Measurements from ENCODE around the gene KMT5C.
A peak's percentile ranks its signal among the peaks of the same experiment; 100 is the strongest.

The KMT5C gene

DNA sequence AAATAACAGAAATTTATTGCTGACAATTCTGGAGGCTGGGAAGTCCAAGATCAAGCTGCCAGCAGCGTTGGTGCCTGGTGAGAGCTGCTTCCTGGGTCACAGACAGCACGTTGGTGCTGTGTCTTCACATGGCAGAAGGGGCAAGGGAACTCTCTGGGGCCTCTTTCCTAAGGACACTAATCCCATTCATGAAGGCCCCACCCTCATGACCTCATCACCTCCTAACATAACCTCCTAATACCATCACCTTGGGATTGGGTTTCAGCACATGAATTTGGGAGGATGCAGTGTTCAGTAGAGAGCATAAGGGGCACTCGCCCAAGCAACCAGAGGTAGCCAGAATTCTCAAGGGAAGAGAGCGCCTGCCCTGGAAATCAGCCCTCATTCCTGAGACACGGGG is 30.2 kb upstream of the KMT5C start:
- no peak overlapping the region for H3K27ac Mint-ChIP-seq
- peaks cover 0 to 2% of the 10 kb centered on the region in 2 donors for H3K9me3 Mint-ChIP-seq
- peaks cover 0 to 2% of the 10 kb centered on the region in 2 donors for H3K4me1 Mint-ChIP-seq
- no peak overlapping the region for H3K4me3 Mint-ChIP-seq
- no peak for DNase-seq
- H3K27me3 Mint-ChIP-seq = no peaks in the 10 kb centered on the region
- peaks cover 3 to 5% of the 10 kb centered on the region in 2 donors for H3K36me3 Mint-ChIP-seq
- no peak for ATAC-seq (replicated peaks)

DNA sequence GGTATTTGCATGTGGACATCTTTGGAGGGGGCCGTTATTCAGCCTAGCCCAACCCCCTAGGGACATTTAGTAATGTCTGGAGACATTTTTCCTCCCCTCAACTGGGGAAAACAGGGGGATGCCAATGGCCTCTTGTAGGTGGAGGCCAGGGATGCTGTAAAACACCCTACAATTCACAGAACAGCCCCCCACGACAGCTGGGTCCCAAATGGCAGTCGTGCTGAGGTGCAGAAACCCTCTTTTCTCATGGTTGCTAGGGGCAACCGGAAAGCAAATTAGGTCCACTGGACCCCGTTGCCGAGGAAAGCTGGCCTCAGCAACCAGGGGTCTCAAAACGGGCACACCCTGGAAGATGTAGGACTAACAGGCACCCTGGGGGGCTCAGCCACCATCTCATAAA is 29.2 kb upstream of the KMT5C start:
- Mint-ChIP-seq H3K27ac (no peak overlapping the region), H3K27me3 (no peaks in the 10 kb centered on the region), H3K4me3 (no peak overlapping the region), H3K4me1 (no peaks in the 10 kb centered on the region), H3K36me3 (peaks cover 3% of the 10 kb centered on the region in 2 donors), H3K9me3 (no peaks in the 10 kb centered on the region)
- ATAC-seq (replicated peaks) = no peak
- DNase-seq = no peak

DNA sequence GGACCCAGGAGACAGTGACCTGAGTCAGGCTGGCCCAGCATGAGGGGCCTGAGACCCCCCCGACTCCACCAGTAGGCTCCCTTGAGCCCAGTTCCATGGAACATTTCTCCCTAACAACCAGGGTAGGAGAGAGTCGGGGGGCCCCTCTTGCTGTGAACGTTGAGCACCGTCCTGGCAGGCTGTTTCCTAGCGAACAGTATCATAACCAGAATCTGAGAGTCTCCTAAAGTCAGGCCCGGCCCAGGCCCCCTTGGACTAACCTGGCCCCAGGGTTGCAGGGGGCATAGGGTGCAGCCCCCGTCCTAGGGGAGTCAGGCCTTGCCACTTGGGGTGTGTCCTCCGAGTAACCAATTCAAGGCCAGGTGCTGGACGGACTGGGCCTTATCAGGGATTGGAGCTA is 28.3 kb upstream of the KMT5C start:
- no peaks in the 10 kb centered on the region for H3K9me3 Mint-ChIP-seq
- peaks cover 3% of the 10 kb centered on the region in 2 donors for H3K36me3 Mint-ChIP-seq
- no peak overlapping the region for H3K27ac Mint-ChIP-seq
- DNase-seq (no peak), ATAC-seq (replicated peaks) (no peak)
- H3K27me3 Mint-ChIP-seq = no peaks in the 10 kb centered on the region
- H3K4me3 Mint-ChIP-seq = no peak overlapping the region
- no peaks in the 10 kb centered on the region for H3K4me1 Mint-ChIP-seq

DNA sequence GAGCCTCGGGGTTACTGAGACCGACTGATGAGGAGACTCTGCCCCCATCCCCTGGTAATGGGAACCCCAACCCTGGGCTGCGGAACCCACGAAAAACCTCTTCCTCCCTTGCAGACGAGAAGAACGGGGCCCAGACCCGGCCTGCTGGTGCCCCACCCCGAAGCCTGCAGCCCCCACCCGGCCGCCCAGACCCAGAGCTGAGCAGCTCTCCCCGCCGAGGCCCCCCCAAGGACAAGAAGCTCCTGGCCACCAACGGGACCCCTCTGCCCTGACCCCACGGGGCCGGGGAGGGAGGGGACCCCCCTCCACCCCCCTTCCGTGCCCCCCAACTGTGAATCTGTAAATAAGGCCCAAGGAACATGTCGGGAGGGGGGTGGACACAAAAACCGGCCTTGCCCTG is 27.9 kb upstream of the KMT5C start:
- no peaks in the 10 kb centered on the region for H3K4me1 Mint-ChIP-seq
- H3K27ac Mint-ChIP-seq = no peak overlapping the region
- H3K4me3 Mint-ChIP-seq = no peak overlapping the region
- peaks cover 3% of the 10 kb centered on the region in 2 donors for H3K36me3 Mint-ChIP-seq
- H3K9me3 Mint-ChIP-seq = no peaks in the 10 kb centered on the region
- ATAC-seq (replicated peaks) (no peak), DNase-seq (no peak)
- no peaks in the 10 kb centered on the region for H3K27me3 Mint-ChIP-seq

DNA sequence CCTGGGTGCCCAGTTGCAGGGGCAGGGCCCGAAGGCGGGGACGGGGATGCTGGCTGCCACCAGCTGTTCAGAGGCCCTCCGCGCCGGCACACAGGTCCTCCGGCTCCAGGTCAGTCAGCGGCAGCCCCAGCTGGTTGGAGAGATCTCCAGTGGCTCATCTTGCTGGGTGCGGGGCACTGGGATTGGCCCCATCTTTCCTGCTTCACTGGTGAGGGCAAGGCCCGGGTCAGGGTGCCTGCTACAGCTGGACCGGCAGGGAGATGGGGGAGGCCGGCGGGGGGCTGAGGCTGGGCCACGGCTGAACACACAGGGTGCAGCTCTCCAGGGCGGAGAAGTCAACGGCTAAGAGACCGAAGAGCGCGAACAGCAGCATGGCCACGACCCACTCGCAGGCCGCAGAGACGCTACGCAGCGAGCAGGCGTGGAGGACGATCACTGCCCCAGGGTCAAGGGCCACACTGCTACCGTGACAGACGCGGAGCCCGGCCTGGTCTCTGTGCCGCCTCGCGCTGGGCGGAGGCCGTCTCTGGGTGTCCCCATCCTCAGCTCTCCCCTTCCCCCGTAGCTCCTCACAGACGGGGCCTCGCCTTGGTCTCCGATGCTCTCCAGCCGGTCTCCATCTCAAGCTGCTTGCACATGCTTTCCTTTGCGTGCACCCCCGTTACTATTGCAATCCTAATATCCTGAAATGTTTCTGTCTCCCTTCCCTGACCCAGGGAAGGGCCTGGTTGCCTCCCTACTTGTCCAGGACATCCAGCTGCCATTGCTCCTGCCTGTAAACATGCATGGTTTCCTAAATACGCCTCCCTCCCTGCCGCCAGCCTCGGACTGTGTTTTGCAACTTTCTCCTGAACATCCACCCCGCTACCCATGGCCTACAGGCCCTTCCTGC is 26.8 kb upstream of the KMT5C start:
- Mint-ChIP-seq H3K4me1 (no peaks in the 10 kb centered on the region), H3K4me3 (no peak overlapping the region), H3K9me3 (no peaks in the 10 kb centered on the region), H3K36me3 (peaks cover 3% of the 10 kb centered on the region in 2 donors), H3K27ac (no peak overlapping the region), H3K27me3 (no peaks in the 10 kb centered on the region)
- no peak for ATAC-seq (replicated peaks)
- DNase-seq = no peak

DNA sequence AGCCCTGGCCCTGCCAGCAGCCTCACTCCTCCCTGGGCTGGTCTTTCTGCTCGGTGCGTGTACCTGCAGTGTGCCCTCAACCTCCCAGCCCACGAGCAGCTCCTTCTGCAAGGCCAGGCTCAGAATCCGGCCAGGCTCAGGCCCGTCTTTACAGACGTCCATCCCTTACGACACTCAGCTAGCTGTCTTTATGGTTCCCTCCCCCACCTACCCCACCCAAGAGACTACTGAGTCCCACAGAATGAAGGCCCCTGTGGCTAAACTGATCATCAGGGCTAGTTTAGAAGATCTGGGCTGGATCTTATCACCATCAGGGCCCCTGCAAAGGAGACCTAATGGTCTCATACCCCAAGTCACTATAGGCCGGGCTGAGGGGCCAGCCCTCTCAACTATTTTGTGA is 25.3 kb upstream of the KMT5C start:
- no peaks in the 10 kb centered on the region for H3K9me3 Mint-ChIP-seq
- no peak for ATAC-seq (replicated peaks)
- H3K27me3 Mint-ChIP-seq = no peaks in the 10 kb centered on the region
- H3K36me3 Mint-ChIP-seq = peaks cover 3% of the 10 kb centered on the region in 2 donors
- no peak overlapping the region for H3K27ac Mint-ChIP-seq
- H3K4me3 Mint-ChIP-seq = no peak overlapping the region
- H3K4me1 Mint-ChIP-seq = no peaks in the 10 kb centered on the region
- DNase-seq = no peak

DNA sequence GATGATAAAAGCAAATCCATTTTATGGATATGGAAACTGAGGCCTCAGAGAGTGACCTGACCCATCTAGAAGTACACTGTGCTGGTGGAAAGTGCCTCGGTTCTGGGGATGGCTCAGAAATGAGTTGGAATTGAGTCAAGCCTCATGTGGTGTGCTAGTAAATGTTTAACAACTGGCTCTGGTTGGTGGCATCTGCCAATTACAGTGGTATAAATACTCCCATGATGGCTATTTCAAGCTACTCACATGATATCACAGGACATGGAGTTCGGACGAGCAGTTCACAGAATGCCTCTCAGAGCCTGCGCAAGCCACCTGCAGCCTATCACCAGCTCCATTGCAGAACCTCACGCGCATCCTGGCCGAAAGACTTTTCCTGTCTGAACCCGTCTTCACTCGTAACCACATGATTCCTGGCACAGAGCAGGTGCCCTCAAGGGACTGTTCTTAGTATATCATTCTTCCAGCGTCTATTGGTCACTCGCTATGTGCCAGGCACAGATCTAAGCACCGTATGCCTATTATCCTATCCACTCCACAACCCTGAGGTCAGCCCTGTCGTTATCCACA is 23.6 kb upstream of the KMT5C start:
- no peaks in the 10 kb centered on the region for H3K9me3 Mint-ChIP-seq
- ATAC-seq (replicated peaks) (no peak), DNase-seq (no peak)
- peaks cover 8 to 11% of the 10 kb centered on the region in 2 donors for H3K27me3 Mint-ChIP-seq
- no peak overlapping the region for H3K27ac Mint-ChIP-seq
- no peaks in the 10 kb centered on the region for H3K4me1 Mint-ChIP-seq
- H3K36me3 Mint-ChIP-seq = no peaks in the 10 kb centered on the region
- no peak overlapping the region for H3K4me3 Mint-ChIP-seq

DNA sequence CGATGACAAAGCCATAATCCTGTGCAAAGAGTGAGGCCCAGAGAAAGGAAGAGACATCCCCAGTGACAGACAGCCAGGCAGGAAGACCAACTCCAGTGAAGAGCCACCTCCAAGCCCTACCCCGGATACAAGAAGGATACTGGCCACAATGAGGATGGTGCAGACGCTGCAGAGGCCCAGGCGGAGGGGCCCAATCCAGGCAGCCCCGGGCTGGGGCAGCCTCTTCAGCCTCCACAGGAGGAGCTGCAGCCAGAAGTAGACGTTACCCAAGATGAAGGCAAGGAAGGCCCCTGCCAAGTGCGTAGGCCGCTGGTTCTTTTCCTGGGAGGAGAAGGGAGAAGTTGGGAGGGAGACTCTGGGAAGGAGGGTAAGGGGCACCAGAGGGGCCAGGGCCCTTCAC is 23.0 kb upstream of the KMT5C start:
- H3K27ac Mint-ChIP-seq = no peak overlapping the region
- ATAC-seq (replicated peaks) (no peak), DNase-seq (no peak)
- no peaks in the 10 kb centered on the region for H3K4me1 Mint-ChIP-seq
- no peaks in the 10 kb centered on the region for H3K36me3 Mint-ChIP-seq
- H3K4me3 Mint-ChIP-seq = no peak overlapping the region
- peaks cover 14 to 17% of the 10 kb centered on the region in 2 donors for H3K27me3 Mint-ChIP-seq
- no peaks in the 10 kb centered on the region for H3K9me3 Mint-ChIP-seq

DNA sequence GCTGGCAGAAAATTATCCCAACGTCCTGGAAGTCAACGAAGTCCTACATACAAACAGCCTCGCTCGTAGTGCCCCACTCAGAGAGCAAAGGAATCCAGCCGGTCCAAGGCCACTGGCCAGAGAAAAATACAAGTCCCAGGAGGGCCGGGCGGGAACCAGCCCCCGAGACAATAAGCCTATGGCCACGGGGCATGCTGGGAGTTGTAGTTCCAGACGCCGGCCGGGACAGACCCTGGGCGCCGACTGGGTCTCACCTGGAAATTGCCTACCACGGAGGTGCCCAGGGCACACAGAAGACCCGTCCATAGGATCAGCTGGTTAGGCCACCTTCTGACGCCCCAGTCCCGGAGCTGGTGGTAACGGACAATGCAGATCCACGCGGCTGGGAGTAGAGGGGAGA is 19.9 kb upstream of the KMT5C start:
- Mint-ChIP-seq H3K27ac (no peak overlapping the region), H3K4me1 (peaks cover 0 to 2% of the 10 kb centered on the region in 2 donors), H3K9me3 (no peaks in the 10 kb centered on the region), H3K36me3 (no peaks in the 10 kb centered on the region), H3K27me3 (peaks cover 33% of the 10 kb centered on the region in 2 donors), H3K4me3 (no peak overlapping the region)
- DNase-seq = no peak
- ATAC-seq (replicated peaks) = no peak

DNA sequence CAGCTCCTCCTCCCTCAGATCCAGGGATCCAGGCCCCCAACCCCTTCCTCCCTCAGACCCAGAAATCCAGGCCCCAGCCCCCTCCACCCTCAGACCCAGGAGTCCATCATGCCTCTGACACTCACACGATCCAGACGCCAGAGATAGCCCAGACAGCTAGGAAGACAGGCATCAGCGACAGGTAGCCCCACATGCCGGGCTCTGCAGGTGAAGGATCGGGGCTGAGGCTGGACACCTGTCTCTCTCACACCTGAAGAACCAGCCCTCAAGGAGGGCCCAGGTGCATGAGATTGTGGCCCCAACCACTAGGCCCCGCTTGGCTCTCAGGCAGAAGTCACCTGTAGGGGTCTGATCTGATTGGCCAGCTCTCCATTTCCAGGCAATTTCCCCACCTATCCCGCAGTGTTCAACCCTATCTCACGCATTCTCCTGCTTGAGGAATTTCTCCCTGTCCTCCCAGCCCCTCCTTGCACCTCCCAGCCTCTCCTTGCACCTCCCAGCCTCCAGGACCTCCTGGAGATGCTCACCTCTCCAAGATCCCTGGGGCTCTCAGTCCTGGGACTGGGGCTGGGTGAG is 18.7 kb upstream of the KMT5C start:
- Mint-ChIP-seq H3K27me3 (peaks cover 37 to 40% of the 10 kb centered on the region in 2 donors), H3K4me1 (peaks cover 0 to 4% of the 10 kb centered on the region in 2 donors), H3K27ac (no peak overlapping the region), H3K36me3 (no peaks in the 10 kb centered on the region), H3K9me3 (no peaks in the 10 kb centered on the region), H3K4me3 (no peak overlapping the region)
- DNase-seq = no peak
- no peak for ATAC-seq (replicated peaks)

DNA sequence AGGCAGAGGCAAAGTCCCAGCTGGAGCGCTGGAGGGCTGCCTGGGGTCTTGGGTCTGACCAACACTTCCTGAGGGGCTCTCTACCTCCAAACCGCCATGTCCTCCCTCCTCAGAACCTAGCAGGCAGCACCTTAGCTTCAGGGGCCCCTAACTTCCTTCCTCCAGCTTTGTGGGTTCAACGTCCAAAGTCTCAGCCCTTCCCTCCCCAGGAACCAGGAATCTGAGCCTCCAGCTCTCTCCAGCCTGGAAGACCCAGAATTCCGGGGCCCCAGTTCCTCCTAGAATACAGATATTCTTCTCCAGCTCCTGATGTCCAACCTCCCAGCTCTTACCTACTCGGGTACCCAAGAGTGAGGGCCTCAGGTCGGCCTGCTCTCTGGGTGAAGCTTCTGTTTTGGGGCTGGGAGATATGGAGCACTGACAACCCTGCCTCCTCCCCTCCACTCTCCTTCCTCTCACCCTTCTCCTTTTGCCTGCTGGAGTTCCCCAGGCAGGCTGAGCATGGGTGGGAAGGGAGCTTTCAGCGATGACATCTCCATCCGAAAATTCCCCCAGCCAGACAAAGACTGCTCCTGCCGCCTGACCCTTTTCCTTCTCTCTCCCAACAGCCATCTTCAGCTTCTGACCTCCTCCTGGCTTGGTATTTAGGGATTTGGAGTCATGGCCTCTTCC is 18.1 kb upstream of the KMT5C start:
- H3K36me3 Mint-ChIP-seq = no peaks in the 10 kb centered on the region
- H3K27ac Mint-ChIP-seq = no peak overlapping the region
- H3K4me3 Mint-ChIP-seq = no peak overlapping the region
- H3K9me3 Mint-ChIP-seq = no peaks in the 10 kb centered on the region
- DNase-seq (no peak), ATAC-seq (replicated peaks) (no peak)
- H3K27me3 Mint-ChIP-seq = peaks cover 44 to 47% of the 10 kb centered on the region in 2 donors
- H3K4me1 Mint-ChIP-seq = peaks cover 0 to 4% of the 10 kb centered on the region in 2 donors

DNA sequence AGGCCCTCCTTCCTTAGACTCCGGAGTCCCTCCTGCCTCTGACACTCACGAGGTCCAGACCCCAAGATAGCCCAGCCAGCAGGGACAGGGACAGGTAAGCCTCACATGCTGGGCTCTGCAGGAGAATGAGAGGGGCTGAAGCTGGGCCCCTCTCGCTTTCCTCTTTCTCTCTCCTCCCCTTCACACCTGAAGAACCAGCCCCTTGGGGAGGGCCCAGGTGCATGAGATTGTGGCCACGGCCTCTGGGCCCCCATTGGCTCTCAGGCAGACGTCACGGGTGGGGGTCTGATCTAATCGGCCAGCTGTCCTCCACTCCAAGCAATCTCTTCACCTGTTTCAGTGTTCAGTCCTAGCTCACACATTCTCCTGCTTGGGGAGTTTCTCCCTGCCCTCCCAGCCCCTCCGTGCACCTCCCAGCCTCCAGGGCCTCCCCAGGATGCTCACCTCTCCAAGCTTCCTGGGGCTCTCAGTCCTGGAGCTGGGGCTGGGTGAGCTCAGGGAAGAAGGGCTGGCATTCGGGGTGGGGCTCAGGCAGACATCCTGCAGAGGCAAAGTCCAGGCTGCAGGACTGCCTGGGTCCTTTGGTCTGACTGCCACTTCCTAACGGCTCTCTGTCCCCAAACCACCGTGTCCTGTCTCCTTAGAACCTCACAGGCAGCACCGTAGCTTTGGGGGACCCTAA is 17.3 kb upstream of the KMT5C start:
- no peak for DNase-seq
- H3K9me3 Mint-ChIP-seq = no peaks in the 10 kb centered on the region
- peaks cover 0 to 4% of the 10 kb centered on the region in 2 donors for H3K4me1 Mint-ChIP-seq
- H3K27ac Mint-ChIP-seq = no peak overlapping the region
- H3K36me3 Mint-ChIP-seq = no peaks in the 10 kb centered on the region
- ATAC-seq (replicated peaks) = no peak
- H3K27me3 Mint-ChIP-seq = peaks cover 45 to 49% of the 10 kb centered on the region in 2 donors
- H3K4me3 Mint-ChIP-seq = no peak overlapping the region

DNA sequence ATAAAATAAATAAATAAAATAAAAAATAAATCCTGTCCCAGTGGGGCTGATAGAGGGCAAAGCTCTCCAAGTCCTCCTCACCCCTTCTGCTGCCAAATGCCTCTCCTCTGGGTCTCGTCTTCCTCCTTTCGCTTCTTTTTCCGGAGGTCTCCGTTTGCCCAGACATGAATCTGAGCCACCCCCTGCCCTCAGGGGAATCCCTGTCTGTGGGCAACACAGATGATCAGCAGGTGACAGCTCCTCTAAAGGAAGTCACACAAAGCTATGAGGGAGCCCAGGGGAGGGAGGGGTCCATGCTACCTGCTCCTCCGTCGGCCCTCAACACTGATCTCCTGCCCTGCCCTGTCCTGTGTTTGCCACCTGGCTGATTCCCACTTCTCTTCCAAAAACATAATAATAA is 15.0 kb upstream of the KMT5C start:
- no peak for DNase-seq
- ATAC-seq (replicated peaks) = peak in 1 of 2 donors; percentile 27
- Mint-ChIP-seq H3K27me3 (peaks cover 47 to 55% of the 10 kb centered on the region in 2 donors), H3K36me3 (no peaks in the 10 kb centered on the region), H3K4me3 (no peak overlapping the region), H3K4me1 (peaks cover 0 to 4% of the 10 kb centered on the region in 2 donors), H3K27ac (no peak overlapping the region), H3K9me3 (no peaks in the 10 kb centered on the region)

DNA sequence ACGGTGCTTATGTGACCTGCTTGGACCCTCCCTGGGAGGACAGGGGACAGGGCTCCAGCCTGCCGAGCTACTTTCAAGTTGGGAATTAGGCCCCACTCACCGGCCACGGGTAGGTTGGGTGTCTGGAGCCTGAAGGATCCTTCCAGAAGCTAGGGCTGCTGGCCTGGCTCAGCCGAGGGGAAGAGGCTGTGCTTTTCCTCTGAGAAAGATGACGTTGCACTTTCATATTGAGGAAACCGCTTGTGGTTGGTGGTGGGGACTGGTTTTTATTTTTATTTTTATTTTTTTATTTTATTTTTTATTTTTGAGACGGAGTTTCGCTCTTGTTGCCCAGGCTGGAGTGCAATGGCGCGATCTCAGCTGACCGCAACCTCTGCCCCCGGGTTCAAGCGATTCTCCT is 14.5 kb upstream of the KMT5C start, which contains the start of gene TMEM150B:
TMEM150B (minus strand) TSS at position 170 of the 400 bp plus-strand sequence. CDS start 4,305 bp downstream, outside the sequence.
- ATAC-seq (replicated peaks) = no peak
- H3K4me3 Mint-ChIP-seq = no peak within 1 kb of the TSS
- H3K9me3 Mint-ChIP-seq = no peaks in the 10 kb centered on the region
- peaks cover 0 to 4% of the 10 kb centered on the region in 2 donors for H3K4me1 Mint-ChIP-seq
- no peaks in the 10 kb centered on the region for H3K36me3 Mint-ChIP-seq
- H3K27ac Mint-ChIP-seq = no peak within 1 kb of the TSS
- DNase-seq = no peak
- peaks cover 46 to 50% of the 10 kb centered on the region in 2 donors for H3K27me3 Mint-ChIP-seq
